Spleen (tissue), 13 donors: Measurements from ENCODE around the gene NUDT7. TPM values are rescaled to one million over a fixed set of nuclear protein-coding genes. Genes with fewer than 3 reads are reported as not detected.

ENCODE experiments used
- DNase-seq: peaks from one replicate; pipeline ENCODE4 v3.0.0-alpha.2; 2020
- H3K27ac ChIP-seq, 8 donors: fragments of 200-600 bp; sonication (generic) in 7 of 8; 1 replicate in 4 of 8; 2 replicates in 4 of 8; pipeline versions ENCODE4 v1.5.0 to v1.8.0; 2016 to 2021; ENCODE audit warnings: inconsistent platforms in 4 of 8, mild to moderate bottlenecking in 4 of 8, moderate library complexity in 1 of 8
- H3K27me3 ChIP-seq, 7 donors: fragments of 200-600 bp; sonication (generic) in 6 of 7; replicated peaks in 1 of 7; 1 replicate in 4 of 7; 2 replicates in 3 of 7; pipeline versions ENCODE4 v1.5.0 to v1.8.0; 2016 to 2021; ENCODE audit warnings: inconsistent platforms in 3 of 7, mild to moderate bottlenecking in 1 of 7
- H3K36me3 ChIP-seq, 6 donors: fragments of 200-600 bp; sonication (generic) in 5 of 6; 1 replicate in 4 of 6; 2 replicates in 2 of 6; pipeline versions ENCODE4 v1.5.0 to v1.8.0; 2016 to 2021; ENCODE audit warnings: inconsistent platforms in 2 of 6
- H3K4me1 ChIP-seq, 6 donors: fragments of 200-600 bp; sonication (generic) in 5 of 6; 1 replicate in 3 of 6; 2 replicates in 3 of 6; pipeline versions ENCODE4 v1.5.0 to v1.8.0; 2016 to 2021; ENCODE audit warnings: inconsistent platforms in 3 of 6
- H3K4me3 ChIP-seq, 8 donors: fragments of 200-600 bp; sonication (generic) in 7 of 8; 1 replicate in 4 of 8; 2 replicates in 4 of 8; pipeline versions ENCODE4 v1.5.0 to v1.8.0; 2016 to 2021; ENCODE audit warnings: inconsistent platforms in 4 of 8, mild to moderate bottlenecking in 4 of 8, moderate library complexity in 2 of 8
- H3K9me3 ChIP-seq, 8 donors: fragments of 200-600 bp; sonication (generic) in 7 of 8; 1 replicate in 4 of 8; 2 replicates in 4 of 8; pipeline versions ENCODE4 v1.5.0 to v1.8.0; 2016 to 2021; ENCODE audit warnings: inconsistent platforms in 4 of 8
- POLR2A ChIP-seq, 3 donors: fragments of 450-650 bp; IDR thresholded peaks; one replicate each; pipeline ENCODE4 v1.5.1; 2017; ENCODE audit warnings: antibody characterized with exemption in 3 of 3, mild to moderate bottlenecking in 1 of 3
- POLR2AphosphoS5 ChIP-seq, 3 donors: sonication (generic); formaldehyde crosslinking; IDR thresholded peaks; one replicate each; pipeline ENCODE4 v1.5.1; 2017; ENCODE audit warnings: antibody characterized with exemption in 3 of 3
- WGBS, 5 donors: extraction: QIAGEN DNeasy Blood & Tissue Kit in 3 of 5; methylation state at CpG; one replicate each; pipeline versions ENCODE4 v1.1.5 to v1.1.7; 2013 to 2018; 5-methylcytosine and 5-hydroxymethylcytosine counted together
- intact Hi-C: fragments of 100-400 bp; cut with DNase I; formaldehyde crosslinking; loops from one replicate; pipeline ENCODE4 v1.15.0; 2023; ENCODE audit warnings: low total_unique reads
- long read RNA-seq, 2 donors: transcript quantifications; one replicate each; lab custom pipeline, GENCODE V29; 2026
- polyA plus RNA-seq, 3 donors: library from polyadenylated mRNA; stranded (reverse); fragments of 200-250 nt; gene quantifications; one replicate each; pipeline ENCODE4 v1.2.1, GENCODE V29; 2013
- total RNA-seq, 7 donors: library from RNA; depleted of rRNA in 3 of 7; stranded (reverse); fragments of >200 nt in 3 of 7; fragmentation: NEBNext Ultra II Directional in 4 of 7; extraction: Animal tissue kit (Norgen Biotek cat#: 25700) in 4 of 7; gene quantifications; one replicate each; pipeline versions ENCODE4 v1.1.0 to v1.2.1, GENCODE V29; 2016 to 2021
- TF ChIP-seq, protein P1 (sequence below), 11 experiments: fragments of 200-600 bp in 7 of 11; fragments of 450-650 bp in 4 of 11; sonication (generic) in 4 of 11; IDR thresholded peaks in 8 of 11; conservative IDR thresholded peaks in 3 of 11; 1 replicate in 7 of 11; 2 replicates in 4 of 11; pipeline versions ENCODE4 v1.4.0 to v1.8.0; 2016 to 2021; ENCODE audit warnings: antibody characterized with exemption in 11 of 11, inconsistent platforms in 4 of 11, mild to moderate bottlenecking in 1 of 11
- donor health status: healthy with polysubstance abuse.
- donor health status: DM: no; HTN: no; CAD: no; lungs with moderate emphysema.
- donor health status: DM: no; HTN: no; CAD: no.
- donor health status: Bipolar disorder and iron deficiency.
- donor health status: healthy.
- donor health status: DM: no; HTN: no; CAD: no.
- donor health status: DM: yes; HTN: yes; CAD: no.

Gene NUDT7
- total RNA-seq: 10 to 100 TPM in 3 of 7 donors, 1 to 10 TPM in 4; 5.2 to 12.0 (median 8.6) TPM
- polyA plus RNA-seq: 10 to 100 TPM in 2 of 3 donors, 1 to 10 TPM in 1; 6.6 to 14.0 (median 10.8) TPM
- long read RNA-seq, donor 1, partial matches to known transcripts: 0 of 6 reads
- long read RNA-seq, donor 1, other reads (novel, unspliced or antisense): 0 of 6 reads
- long read RNA-seq, donor 2, partial matches to known transcripts: 0 of 4 reads
- long read RNA-seq, donor 2, other reads (novel, unspliced or antisense): 0 of 4 reads

DNA sequence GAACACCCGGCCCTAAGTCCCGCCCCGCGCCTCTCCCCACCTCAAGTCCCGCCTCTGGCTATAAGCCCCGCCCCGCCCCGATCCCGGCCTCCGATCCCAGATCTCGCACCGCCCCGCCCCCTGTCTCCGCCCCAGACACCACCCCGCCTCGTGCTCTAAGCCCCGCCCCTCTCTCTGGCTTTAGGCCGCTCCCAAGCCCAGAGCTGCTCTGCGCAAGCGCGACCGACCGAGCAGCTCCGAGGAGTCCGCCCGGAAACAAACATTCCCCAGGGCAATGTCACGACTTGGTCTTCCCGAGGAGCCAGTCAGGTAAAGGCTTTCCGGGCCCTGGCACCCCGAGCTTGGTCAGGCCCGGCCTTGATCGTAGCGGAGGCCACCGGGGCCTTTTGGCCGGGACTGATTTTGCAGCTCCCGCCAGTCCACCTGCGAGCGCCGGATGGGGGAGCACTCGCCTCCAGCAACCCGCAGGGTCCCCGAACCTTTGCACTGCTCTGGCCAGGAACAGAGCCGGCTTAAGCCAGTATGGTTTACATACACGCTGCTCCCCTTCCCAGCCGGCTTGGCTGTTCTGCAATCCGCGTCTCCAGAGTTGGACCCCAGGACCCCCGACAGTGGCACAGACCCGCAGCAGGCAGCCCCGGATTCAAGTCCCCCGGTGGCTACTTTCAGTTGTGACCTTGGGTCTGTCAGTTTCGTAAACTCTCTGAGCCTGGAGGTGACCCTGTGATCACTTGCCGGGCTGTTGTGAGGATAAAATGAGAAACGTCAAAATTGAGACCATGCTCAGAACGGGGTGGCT lies at the start of gene NUDT7:
Gene NUDT7 (plus strand): TSS at position 206 of the 799 bp plus-strand sequence. CDS start 69 bp downstream, at position 275.
- Histone ChIP-seq H3K4me1 (peaks cover 0 to 22% (median 11%) of the 10 kb centered on the region in 6 donors), H3K27ac (peak within 1 kb of the TSS; percentile 78 to 91 (median 88)), H3K9me3 (peaks cover 0 to 4% (median 0%) of the 10 kb centered on the region in 8 donors), H3K4me3 (peak within 1 kb of the TSS; percentile 75 to 97 (median 86)), H3K36me3 (peaks cover 0 to 20% (median 0%) of the 10 kb centered on the region in 6 donors), H3K27me3 (no peaks in the 10 kb centered on the region)
- 0 to 1% (median 0%) methylated on average over 44 to 55 of the region's 55 CpGs for WGBS, 5 donors
- TF ChIP-seq POLR2AphosphoS5 (IDR thresholded peaks at IDR 0.05) (peak; percentile 86 to 94 (median 87)), POLR2A (IDR thresholded peaks at IDR 0.05) (peak in 1 of 3 donors; percentile 32)
- TF ChIP-seq, protein P1, sequence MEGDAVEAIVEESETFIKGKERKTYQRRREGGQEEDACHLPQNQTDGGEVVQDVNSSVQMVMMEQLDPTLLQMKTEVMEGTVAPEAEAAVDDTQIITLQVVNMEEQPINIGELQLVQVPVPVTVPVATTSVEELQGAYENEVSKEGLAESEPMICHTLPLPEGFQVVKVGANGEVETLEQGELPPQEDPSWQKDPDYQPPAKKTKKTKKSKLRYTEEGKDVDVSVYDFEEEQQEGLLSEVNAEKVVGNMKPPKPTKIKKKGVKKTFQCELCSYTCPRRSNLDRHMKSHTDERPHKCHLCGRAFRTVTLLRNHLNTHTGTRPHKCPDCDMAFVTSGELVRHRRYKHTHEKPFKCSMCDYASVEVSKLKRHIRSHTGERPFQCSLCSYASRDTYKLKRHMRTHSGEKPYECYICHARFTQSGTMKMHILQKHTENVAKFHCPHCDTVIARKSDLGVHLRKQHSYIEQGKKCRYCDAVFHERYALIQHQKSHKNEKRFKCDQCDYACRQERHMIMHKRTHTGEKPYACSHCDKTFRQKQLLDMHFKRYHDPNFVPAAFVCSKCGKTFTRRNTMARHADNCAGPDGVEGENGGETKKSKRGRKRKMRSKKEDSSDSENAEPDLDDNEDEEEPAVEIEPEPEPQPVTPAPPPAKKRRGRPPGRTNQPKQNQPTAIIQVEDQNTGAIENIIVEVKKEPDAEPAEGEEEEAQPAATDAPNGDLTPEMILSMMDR (IDR thresholded peaks at IDR 0.05 in 8 of 11, conservative IDR thresholded peaks at IDR 0.05 in 3 of 11): peak in 2 of 11 experiments; percentile 4 to 13
- peak; percentile 99 for DNase-seq
- intact Hi-C loops: no loop called here

DNA sequence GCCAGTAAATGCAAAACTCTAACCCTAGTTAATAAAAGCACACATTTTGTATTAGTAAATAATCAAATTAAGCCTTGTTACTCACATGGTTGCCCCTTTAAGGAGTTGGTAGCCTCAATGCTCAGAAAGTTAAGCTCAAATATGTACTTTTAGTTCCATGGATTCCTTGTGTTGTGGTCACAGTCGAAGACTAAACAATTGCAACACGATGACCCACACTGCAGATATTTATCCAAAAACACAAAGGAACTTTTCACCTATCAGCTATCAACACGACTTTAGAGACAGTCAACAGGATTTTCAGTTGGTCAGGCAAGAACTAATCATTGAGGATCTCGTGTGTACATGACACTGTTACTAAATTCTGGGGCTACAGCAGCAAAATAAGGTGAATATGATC lies 47.4 kb upstream of the NUDT7 start:
- Histone ChIP-seq H3K27ac (no peak overlapping the region), H3K27me3 (peaks cover 0 to 15% (median 0%) of the 10 kb centered on the region in 7 donors), H3K4me1 (peaks cover 0 to 5% (median 0%) of the 10 kb centered on the region in 6 donors), H3K4me3 (no peak overlapping the region), H3K9me3 (no peaks in the 10 kb centered on the region), H3K36me3 (no peaks in the 10 kb centered on the region)
- intact Hi-C loops: loop anchor here (1.0 kb wide), 1 partner anchor 296 kb away; no protein-coding TSS in a partner anchor
- WGBS, 5 donors: 44 to 54% (median 51%) methylated on average over 4 of the region's 4 CpGs
- DNase-seq: no peak
- TF ChIP-seq POLR2A (IDR thresholded peaks at IDR 0.05): no peak
- TF ChIP-seq, protein P1 (IDR thresholded peaks at IDR 0.05 in 8 of 11, conservative IDR thresholded peaks at IDR 0.05 in 3 of 11): no peak
- TF ChIP-seq POLR2AphosphoS5 (IDR thresholded peaks at IDR 0.05): no peak

DNA sequence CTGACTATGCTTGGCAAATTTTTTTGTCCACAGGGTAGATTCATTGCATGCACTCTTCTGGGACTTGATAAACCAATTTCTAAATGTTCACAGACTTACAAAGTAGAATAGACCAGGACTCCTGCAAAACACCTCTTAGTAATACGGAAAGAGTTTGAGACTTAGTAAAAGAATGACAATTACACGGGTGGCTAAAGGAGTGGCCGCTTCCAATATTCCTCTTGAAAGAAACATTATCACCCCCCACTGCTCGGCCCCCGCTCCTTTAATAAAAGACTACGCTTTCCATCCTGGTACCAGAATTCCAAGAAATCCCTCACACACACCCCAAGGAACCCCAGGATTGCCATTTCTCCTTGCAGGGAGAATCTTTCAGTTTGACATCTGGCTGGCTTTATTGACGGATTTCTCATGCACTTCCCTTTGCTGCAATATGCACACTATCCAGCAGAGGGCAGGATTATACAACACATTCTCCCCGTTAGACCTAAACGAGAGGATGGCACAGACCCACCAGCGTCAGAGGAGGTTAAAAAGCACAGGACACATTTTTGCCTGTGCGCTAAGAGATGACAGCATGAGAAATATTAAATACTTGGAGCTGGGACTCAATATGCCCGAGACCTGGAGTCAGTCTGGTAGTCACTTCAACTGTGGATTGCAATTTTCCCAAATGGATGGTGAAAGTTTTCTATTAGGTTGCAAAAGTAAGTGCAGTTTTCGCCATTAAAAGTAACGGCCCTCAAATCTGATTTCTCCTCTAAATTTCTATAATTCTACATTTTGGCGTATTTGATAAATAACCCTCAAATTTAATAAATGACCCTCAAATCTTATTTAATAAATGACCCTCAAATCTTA lies 46.6 kb upstream of the NUDT7 start:
- no peak overlapping the region for H3K4me3 ChIP-seq
- no peak for DNase-seq
- peaks cover 0 to 15% (median 0%) of the 10 kb centered on the region in 7 donors for H3K27me3 ChIP-seq
- no peaks in the 10 kb centered on the region for H3K9me3 ChIP-seq
- H3K27ac ChIP-seq: no peak overlapping the region
- intact Hi-C loops: loop anchor here (1.0 kb wide), 1 partner anchor 296 kb away; no protein-coding TSS in a partner anchor
- H3K36me3 ChIP-seq: no peaks in the 10 kb centered on the region
- TF ChIP-seq, protein P1 (IDR thresholded peaks at IDR 0.05 in 8 of 11, conservative IDR thresholded peaks at IDR 0.05 in 3 of 11): peak; percentile 82 to 95 (median 90)
- no peak for TF ChIP-seq POLR2A (IDR thresholded peaks at IDR 0.05)
- WGBS, 5 donors: 29 to 35% (median 31%) methylated on average over 15 of the region's 15 CpGs
- peaks cover 0 to 5% (median 0%) of the 10 kb centered on the region in 6 donors for H3K4me1 ChIP-seq
